Sigmoid colon (tissue), 4 donors: Measurements from ENCODE around the gene CLDND2.

Source experiments
- CTCF ChIP-seq, 4 experiments: fragments of 450-650 bp in 3 of 4; fragments of 200-600 bp in 1 of 4; IDR thresholded peaks; one replicate each; pipeline ENCODE4 v1.5.1; 2016 to 2019; ENCODE audit warnings: antibody characterized with exemption in 4 of 4, mild to moderate bottlenecking in 3 of 4, moderate library complexity in 2 of 4
- POLR2AphosphoS5 ChIP-seq, 4 donors: sonication (generic); formaldehyde crosslinking; IDR thresholded peaks; one replicate each; pipeline ENCODE4 v1.6.1; 2017; ENCODE audit warnings: antibody characterized with exemption in 4 of 4

DNA sequence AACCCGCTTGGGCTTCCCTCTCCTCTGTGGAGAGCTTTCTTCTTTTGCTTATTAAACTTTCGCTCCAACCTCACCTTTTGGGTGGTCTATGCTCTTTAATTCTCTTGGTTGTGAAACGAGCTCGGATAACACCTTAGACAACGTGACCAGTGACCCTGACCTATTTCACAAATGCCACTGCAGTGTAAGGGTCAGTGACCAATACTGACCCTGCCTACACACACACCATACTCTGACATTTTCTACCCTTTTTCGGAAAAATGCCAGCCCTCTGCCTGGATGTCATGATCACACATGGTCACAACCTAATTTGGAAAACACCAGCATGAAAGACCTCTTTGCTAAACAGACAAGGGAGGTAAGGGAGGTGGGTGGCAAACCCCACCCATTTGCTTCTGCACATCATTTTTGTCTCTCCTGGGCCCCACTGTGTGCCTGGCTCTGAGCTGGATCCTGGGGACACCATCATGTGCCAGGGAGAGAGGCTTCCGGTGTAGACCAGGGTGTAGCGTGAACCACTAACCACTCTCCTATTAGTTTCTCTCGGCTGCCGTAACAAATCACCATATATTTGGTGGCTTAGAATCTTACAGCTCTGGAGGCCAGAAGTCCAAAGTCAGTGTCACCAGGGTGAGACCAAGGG lies 12.5 kb downstream of the CLDND2 start:
- TF ChIP-seq CTCF (IDR thresholded peaks at IDR 0.05) (no peak), POLR2AphosphoS5 (IDR thresholded peaks at IDR 0.05) (no peak)
